Measurements from ENCODE around the gene TTC34. TPM values are rescaled to one million over a fixed set of nuclear protein-coding genes. Genes with fewer than 3 reads are reported as not detected.

TTC34 gene
- polyA plus RNA-seq, 1 of the 3 experiments (the other 2 are of a cell fraction), result 0.16 TPM

GRCh38 chr1:2632051-2632430, 169.5 kb downstream of the TTC34 start:
- no peaks in the 10 kb centered on the region for H4K20me1 ChIP-seq (ENCODE audit: insufficient read depth)
- H3K4me1 ChIP-seq (ENCODE audit: control insufficient read depth in 1 of 2, insufficient read depth in 2 of 2, low read depth in 1 of 2, low read length in 1 of 2), result no peaks in the 10 kb centered on the region
- no peak overlapping the region for H3K27ac ChIP-seq (ENCODE audit: low read depth in 2 of 2, low read length in 1 of 2)
- TF ChIP-seq, protein P1, sequence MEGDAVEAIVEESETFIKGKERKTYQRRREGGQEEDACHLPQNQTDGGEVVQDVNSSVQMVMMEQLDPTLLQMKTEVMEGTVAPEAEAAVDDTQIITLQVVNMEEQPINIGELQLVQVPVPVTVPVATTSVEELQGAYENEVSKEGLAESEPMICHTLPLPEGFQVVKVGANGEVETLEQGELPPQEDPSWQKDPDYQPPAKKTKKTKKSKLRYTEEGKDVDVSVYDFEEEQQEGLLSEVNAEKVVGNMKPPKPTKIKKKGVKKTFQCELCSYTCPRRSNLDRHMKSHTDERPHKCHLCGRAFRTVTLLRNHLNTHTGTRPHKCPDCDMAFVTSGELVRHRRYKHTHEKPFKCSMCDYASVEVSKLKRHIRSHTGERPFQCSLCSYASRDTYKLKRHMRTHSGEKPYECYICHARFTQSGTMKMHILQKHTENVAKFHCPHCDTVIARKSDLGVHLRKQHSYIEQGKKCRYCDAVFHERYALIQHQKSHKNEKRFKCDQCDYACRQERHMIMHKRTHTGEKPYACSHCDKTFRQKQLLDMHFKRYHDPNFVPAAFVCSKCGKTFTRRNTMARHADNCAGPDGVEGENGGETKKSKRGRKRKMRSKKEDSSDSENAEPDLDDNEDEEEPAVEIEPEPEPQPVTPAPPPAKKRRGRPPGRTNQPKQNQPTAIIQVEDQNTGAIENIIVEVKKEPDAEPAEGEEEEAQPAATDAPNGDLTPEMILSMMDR (IDR thresholded peaks at IDR 0.05), result no peak
- TF ChIP-seq ELF1 (IDR thresholded peaks at IDR 0.05) (no peak), RFX5 (IDR thresholded peaks at IDR 0.05; ENCODE audit: low read length) (no peak), SIN3A (IDR thresholded peaks at IDR 0.05; ENCODE audit: borderline replicate concordance, low read depth, low read length) (no peak), YY1 (IDR thresholded peaks at IDR 0.05; ENCODE audit: low read depth) (no peak), MEF2A (IDR thresholded peaks at IDR 0.05; ENCODE audit: borderline replicate concordance, low read depth) (no peak), GABPA (IDR thresholded peaks at IDR 0.05; ENCODE audit: low read depth) (no peak), POLR2AphosphoS5 (IDR thresholded peaks at IDR 0.05; ENCODE audit: low read depth, low read length) (no peak), NFIC (IDR thresholded peaks at IDR 0.05; ENCODE audit: borderline replicate concordance) (no peak), TAF1 (IDR thresholded peaks at IDR 0.05; ENCODE audit: borderline replicate concordance, low read depth, low read length) (no peak), RCOR1 (IDR thresholded peaks at IDR 0.05; ENCODE audit: low read length) (no peak), NRF1 (IDR thresholded peaks at IDR 0.05; ENCODE audit: low read depth, low read length) (no peak), USF1 (IDR thresholded peaks at IDR 0.05; ENCODE audit: borderline replicate concordance, low read depth) (no peak), MXI1 (IDR thresholded peaks at IDR 0.05; ENCODE audit: low read depth, low read length) (no peak), PBX3 (IDR thresholded peaks at IDR 0.05) (no peak)
- TF ChIP-seq, protein P2, sequence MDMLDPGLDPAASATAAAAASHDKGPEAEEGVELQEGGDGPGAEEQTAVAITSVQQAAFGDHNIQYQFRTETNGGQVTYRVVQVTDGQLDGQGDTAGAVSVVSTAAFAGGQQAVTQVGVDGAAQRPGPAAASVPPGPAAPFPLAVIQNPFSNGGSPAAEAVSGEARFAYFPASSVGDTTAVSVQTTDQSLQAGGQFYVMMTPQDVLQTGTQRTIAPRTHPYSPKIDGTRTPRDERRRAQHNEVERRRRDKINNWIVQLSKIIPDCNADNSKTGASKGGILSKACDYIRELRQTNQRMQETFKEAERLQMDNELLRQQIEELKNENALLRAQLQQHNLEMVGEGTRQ (IDR thresholded peaks at IDR 0.05; ENCODE audit: borderline replicate concordance, low read depth, low read length), result no peak
- TF ChIP-seq, protein P3, sequence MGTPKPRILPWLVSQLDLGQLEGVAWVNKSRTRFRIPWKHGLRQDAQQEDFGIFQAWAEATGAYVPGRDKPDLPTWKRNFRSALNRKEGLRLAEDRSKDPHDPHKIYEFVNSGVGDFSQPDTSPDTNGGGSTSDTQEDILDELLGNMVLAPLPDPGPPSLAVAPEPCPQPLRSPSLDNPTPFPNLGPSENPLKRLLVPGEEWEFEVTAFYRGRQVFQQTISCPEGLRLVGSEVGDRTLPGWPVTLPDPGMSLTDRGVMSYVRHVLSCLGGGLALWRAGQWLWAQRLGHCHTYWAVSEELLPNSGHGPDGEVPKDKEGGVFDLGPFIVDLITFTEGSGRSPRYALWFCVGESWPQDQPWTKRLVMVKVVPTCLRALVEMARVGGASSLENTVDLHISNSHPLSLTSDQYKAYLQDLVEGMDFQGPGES (IDR thresholded peaks at IDR 0.05; ENCODE audit: low read depth, low read length), result no peak
- WGBS (ENCODE audit: low lambda C conversion rate), result 27% methylated on average over 5 of the region's 8 CpGs
- H3K9me2 ChIP-seq, result no peaks in the 10 kb centered on the region
- H3K9ac ChIP-seq, result no peak overlapping the region
- ChIA-PET POLR2A (no interaction called here), CTCF (interaction anchor here (0.6 kb wide), 1 partner anchor 10 kb away, joined by 4 read pairs; no protein-coding TSS in a partner anchor)
- no peak overlapping the region for H3K4me3 ChIP-seq (ENCODE audit: low read depth in 2 of 2, low read length in 1 of 2)
- DNase-seq, result no peak
- no peaks in the 10 kb centered on the region for H3K36me3 ChIP-seq (replicated peaks in 1 of 2; ENCODE audit: control insufficient read depth in 1 of 2, insufficient read depth in 2 of 2, low read length in 1 of 2)
- H2AFZ ChIP-seq (ENCODE audit: low read depth), result no peak overlapping the region
- peaks cover 13% of the 10 kb centered on the region; the same call in 1 of the 2 replicates for H3K27me3 ChIP-seq (ENCODE audit: insufficient read depth)
- H3F3A ChIP-seq (replicated peaks; ENCODE audit: insufficient read depth), result peaks cover 5% of the 10 kb centered on the region
- H3K4me2 ChIP-seq, result no peak overlapping the region
- H3K79me2 ChIP-seq (ENCODE audit: insufficient read depth), result no peaks in the 10 kb centered on the region
- H3K9me3 ChIP-seq, result no peaks in the 10 kb centered on the region
